SK-N-SH treated with all-trans-retinoic acid at 6 μM for 48 hours (cell line): Measurements from ENCODE around the gene PCTP.

ENCODE experiments used
- BACH2 ChIP-seq: fragments of 250-450 bp; sonication (Bioruptor Pico); IDR thresholded peaks from 2 replicates; pipeline ENCODE4 v1.9.0; 2021; ENCODE audit warnings: mild to moderate bottlenecking, borderline replicate concordance
- OSR1 ChIP-seq: fragments of 250-450 bp; sonication (Bioruptor Pico); IDR thresholded peaks from 2 replicates; pipeline ENCODE4 v1.8.0; 2022; ENCODE audit warnings: moderate library complexity, mild to moderate bottlenecking, inconsistent platforms
- RARB ChIP-seq: fragments of 250-450 bp; sonication (Bioruptor Pico); IDR thresholded peaks from 2 replicates; pipeline ENCODE4 v1.8.0; 2021; ENCODE audit warnings: mild to moderate bottlenecking, moderate library complexity
- SNAI2 ChIP-seq: fragments of 250-450 bp; sonication (Bioruptor Pico); IDR thresholded peaks from 2 replicates; pipeline ENCODE4 v1.5.0; 2020; ENCODE audit warnings: mild to moderate bottlenecking, moderate library complexity
- TCF4 ChIP-seq: fragments of 250-450 bp; sonication (Bioruptor Pico); IDR thresholded peaks from 2 replicates; pipeline ENCODE4 v1.8.0; 2021; ENCODE audit warnings: mild to moderate bottlenecking, moderate library complexity, borderline replicate concordance
- TOX ChIP-seq: fragments of 250-450 bp; sonication (Bioruptor Pico); IDR thresholded peaks from 2 replicates; pipeline ENCODE4 v1.8.0; 2021; ENCODE audit warnings: mild to moderate bottlenecking, moderate library complexity, borderline replicate concordance
- ZC3H10 ChIP-seq: fragments of 250-450 bp; sonication (Bioruptor Pico); IDR thresholded peaks from 2 replicates; pipeline ENCODE4 v1.5.1; 2021; ENCODE audit warnings: mild to moderate bottlenecking, moderate library complexity
- ZFP3 ChIP-seq: fragments of 250-450 bp; sonication (Bioruptor Pico); IDR thresholded peaks from 2 replicates; pipeline ENCODE4 v1.5.0; 2020; ENCODE audit warnings: mild to moderate bottlenecking, moderate library complexity
- ZFP30 ChIP-seq: fragments of 450-650 bp; formaldehyde crosslinking; IDR thresholded peaks from 2 replicates; pipeline ENCODE4 v1.5.0; 2022; ENCODE audit warnings: mild to moderate bottlenecking, moderate library complexity
- TF ChIP-seq, protein P1 (sequence below): fragments of 250-450 bp; sonication (Bioruptor Pico); IDR thresholded peaks from 2 replicates; pipeline ENCODE4 v1.8.0; 2020; ENCODE audit warnings: mild to moderate bottlenecking, moderate library complexity, borderline replicate concordance
- TF ChIP-seq, protein P2 (sequence below): fragments of 250-450 bp; sonication (Bioruptor Pico); IDR thresholded peaks from 2 replicates; pipeline ENCODE4 v1.5.1; 2021; ENCODE audit warnings: mild to moderate bottlenecking, moderate library complexity
- TF ChIP-seq, protein P3 (sequence below): fragments of 250-450 bp; sonication (Bioruptor Pico); IDR thresholded peaks from 2 replicates; pipeline ENCODE4 v1.5.0; 2020; ENCODE audit warnings: mild to moderate bottlenecking, moderate library complexity

DNA sequence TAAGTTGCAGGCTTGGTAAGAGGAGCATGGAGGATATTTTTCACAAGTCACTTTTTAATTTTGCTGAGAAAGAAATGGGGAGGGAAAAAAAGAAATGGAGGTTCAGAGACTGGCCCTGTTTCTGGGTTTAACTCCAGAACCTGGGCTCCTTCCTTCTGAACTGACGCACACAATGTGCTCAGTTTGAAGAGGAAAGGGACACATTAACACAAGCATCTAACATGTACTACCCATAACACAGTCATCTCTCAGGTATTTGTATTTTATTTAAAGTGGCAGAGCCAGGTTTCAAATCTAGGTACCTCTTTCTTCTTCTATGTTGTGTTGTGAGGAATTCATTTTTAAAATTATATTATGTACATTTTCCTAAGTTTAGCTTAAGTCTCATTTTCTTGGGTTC lies 22.9 kb upstream of the PCTP start:
- TF ChIP-seq BACH2 (no peak), TOX (CRISPR knock-in tag) (no peak), ZFP3 (CRISPR knock-in tag) (no peak), ZC3H10 (CRISPR knock-in tag) (no peak), SNAI2 (CRISPR knock-in tag) (no peak), RARB (no peak), TCF4 (CRISPR knock-in tag) (no peak), OSR1 (CRISPR knock-in tag) (no peak), ZFP30 (no peak)
- TF ChIP-seq, protein P1, sequence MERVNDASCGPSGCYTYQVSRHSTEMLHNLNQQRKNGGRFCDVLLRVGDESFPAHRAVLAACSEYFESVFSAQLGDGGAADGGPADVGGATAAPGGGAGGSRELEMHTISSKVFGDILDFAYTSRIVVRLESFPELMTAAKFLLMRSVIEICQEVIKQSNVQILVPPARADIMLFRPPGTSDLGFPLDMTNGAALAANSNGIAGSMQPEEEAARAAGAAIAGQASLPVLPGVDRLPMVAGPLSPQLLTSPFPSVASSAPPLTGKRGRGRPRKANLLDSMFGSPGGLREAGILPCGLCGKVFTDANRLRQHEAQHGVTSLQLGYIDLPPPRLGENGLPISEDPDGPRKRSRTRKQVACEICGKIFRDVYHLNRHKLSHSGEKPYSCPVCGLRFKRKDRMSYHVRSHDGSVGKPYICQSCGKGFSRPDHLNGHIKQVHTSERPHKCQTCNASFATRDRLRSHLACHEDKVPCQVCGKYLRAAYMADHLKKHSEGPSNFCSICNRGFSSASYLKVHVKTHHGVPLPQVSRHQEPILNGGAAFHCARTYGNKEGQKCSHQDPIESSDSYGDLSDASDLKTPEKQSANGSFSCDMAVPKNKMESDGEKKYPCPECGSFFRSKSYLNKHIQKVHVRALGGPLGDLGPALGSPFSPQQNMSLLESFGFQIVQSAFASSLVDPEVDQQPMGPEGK (CRISPR knock-in tag) = no peak
- TF ChIP-seq, protein P2, sequence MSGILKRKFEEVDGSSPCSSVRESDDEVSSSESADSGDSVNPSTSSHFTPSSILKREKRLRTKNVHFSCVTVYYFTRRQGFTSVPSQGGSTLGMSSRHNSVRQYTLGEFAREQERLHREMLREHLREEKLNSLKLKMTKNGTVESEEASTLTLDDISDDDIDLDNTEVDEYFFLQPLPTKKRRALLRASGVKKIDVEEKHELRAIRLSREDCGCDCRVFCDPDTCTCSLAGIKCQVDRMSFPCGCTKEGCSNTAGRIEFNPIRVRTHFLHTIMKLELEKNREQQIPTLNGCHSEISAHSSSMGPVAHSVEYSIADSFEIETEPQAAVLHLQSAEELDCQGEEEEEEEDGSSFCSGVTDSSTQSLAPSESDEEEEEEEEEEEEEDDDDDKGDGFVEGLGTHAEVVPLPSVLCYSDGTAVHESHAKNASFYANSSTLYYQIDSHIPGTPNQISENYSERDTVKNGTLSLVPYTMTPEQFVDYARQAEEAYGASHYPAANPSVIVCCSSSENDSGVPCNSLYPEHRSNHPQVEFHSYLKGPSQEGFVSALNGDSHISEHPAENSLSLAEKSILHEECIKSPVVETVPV (CRISPR knock-in tag) = no peak
- TF ChIP-seq, protein P3, sequence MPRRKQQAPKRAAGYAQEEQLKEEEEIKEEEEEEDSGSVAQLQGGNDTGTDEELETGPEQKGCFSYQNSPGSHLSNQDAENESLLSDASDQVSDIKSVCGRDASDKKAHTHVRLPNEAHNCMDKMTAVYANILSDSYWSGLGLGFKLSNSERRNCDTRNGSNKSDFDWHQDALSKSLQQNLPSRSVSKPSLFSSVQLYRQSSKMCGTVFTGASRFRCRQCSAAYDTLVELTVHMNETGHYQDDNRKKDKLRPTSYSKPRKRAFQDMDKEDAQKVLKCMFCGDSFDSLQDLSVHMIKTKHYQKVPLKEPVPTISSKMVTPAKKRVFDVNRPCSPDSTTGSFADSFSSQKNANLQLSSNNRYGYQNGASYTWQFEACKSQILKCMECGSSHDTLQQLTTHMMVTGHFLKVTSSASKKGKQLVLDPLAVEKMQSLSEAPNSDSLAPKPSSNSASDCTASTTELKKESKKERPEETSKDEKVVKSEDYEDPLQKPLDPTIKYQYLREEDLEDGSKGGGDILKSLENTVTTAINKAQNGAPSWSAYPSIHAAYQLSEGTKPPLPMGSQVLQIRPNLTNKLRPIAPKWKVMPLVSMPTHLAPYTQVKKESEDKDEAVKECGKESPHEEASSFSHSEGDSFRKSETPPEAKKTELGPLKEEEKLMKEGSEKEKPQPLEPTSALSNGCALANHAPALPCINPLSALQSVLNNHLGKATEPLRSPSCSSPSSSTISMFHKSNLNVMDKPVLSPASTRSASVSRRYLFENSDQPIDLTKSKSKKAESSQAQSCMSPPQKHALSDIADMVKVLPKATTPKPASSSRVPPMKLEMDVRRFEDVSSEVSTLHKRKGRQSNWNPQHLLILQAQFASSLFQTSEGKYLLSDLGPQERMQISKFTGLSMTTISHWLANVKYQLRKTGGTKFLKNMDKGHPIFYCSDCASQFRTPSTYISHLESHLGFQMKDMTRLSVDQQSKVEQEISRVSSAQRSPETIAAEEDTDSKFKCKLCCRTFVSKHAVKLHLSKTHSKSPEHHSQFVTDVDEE (CRISPR knock-in tag) = no peak
